AG04449 (cell line): ENCODE data around the gene BPIFA3.

Experiments used
- CTCF ChIA-PET: fragments of 350-600 bp; formaldehyde crosslinking; extraction: SDS; loops from one replicate; lab custom pipeline; 2021; ENCODE audit warnings: antibody characterized with exemption; lab: Yijun Ruan, JAX
- POLR2A ChIA-PET: fragments of 400-600, 350-600 bp; formaldehyde crosslinking; extraction: SDS; loops from one replicate; lab custom pipeline; 2020; ENCODE audit warnings: antibody characterized with exemption, inconsistent platforms; lab: Yijun Ruan, JAX
- DNase-seq: peaks from one replicate; pipeline ENCODE4 v3.0.0-alpha.2; 2010; ENCODE audit warnings: low read depth, low spot score
- H3K4me3 ChIP-seq: 2 replicates; pipeline ENCODE4 v1.5.1; 2011; ENCODE audit warnings: low read depth, mild to moderate bottlenecking, control low read depth, low read length
- CTCF ChIP-seq: IDR thresholded peaks from one replicate; pipeline ENCODE4 v1.5.1; 2011; ENCODE audit warnings: mild to moderate bottlenecking, moderate library complexity, low read length, control low read depth, inconsistent platforms; ENCODE audit not compliant: insufficient read depth; ENCODE audit errors: missing control alignments

Gene BPIFA3

GRCh38 chr20:33188421-33188820 is 28.7 kb upstream of the BPIFA3 start:
- no peak for DNase-seq
- H3K4me3 ChIP-seq, result no peak overlapping the region
- ChIA-PET POLR2A (no interaction called here), CTCF (no interaction called here)
- TF ChIP-seq CTCF, result no peak

GRCh38 chr20:33191484-33191883 is 25.7 kb upstream of the BPIFA3 start:
- no peak for DNase-seq
- no peak for TF ChIP-seq CTCF
- ChIA-PET CTCF (no interaction called here), POLR2A (no interaction called here)
- H3K4me3 ChIP-seq, result no peak overlapping the region

GRCh38 chr20:33191955-33192354 is 25.2 kb upstream of the BPIFA3 start:
- POLR2A ChIA-PET, result no interaction called here
- CTCF ChIA-PET, result no interaction called here
- no peak for DNase-seq
- H3K4me3 ChIP-seq, result no peak overlapping the region
- no peak for TF ChIP-seq CTCF

- DNase-seq, result no peak
- TF ChIP-seq CTCF, result no peak
- no peak overlapping the region for H3K4me3 ChIP-seq
- ChIA-PET POLR2A (no interaction called here), CTCF (no interaction called here)
These were observed 24.1 kb upstream of the BPIFA3 start for GRCh38 chr20:33192912-33193501.

- no peak overlapping the region for H3K4me3 ChIP-seq
- ChIA-PET CTCF (interaction anchor here (1.5 kb wide), 1 partner anchor 13 kb away, joined by 4 read pairs; no protein-coding TSS in a partner anchor), POLR2A (no interaction called here)
- no peak for DNase-seq
- TF ChIP-seq CTCF, result no peak
These were observed 18.1 kb upstream of the BPIFA3 start for GRCh38 chr20:33199026-33199425.

GRCh38 chr20:33202451-33202850 is 14.7 kb upstream of the BPIFA3 start:
- no peak for DNase-seq
- H3K4me3 ChIP-seq, result no peak overlapping the region
- no peak for TF ChIP-seq CTCF
- ChIA-PET CTCF (no interaction called here), POLR2A (no interaction called here)
